Neural progenitor cell (in vitro differentiated cells): ENCODE results near the gene GNAZ. TPM values are rescaled to one million over a fixed set of nuclear protein-coding genes. Genes with fewer than 3 reads are reported as not detected.
A peak's percentile ranks its signal among the peaks of the same experiment; 100 is the strongest.

Source experiments
- DNase-seq: peaks from one replicate; pipeline ENCODE4 v3.0.0-alpha.2; 2016; ENCODE audit warnings: low spot score
- H2AFZ ChIP-seq: fragments of 200-600 bp; sonication (generic); replicated peaks from 2 replicates; pipeline ENCODE4 v1.6.1; 2016; ENCODE audit warnings: antibody characterized with exemption
- H3F3A ChIP-seq: fragments of 200-600 bp; sonication (generic); 2 replicates; pipeline ENCODE4 v1.6.1; 2016; ENCODE audit warnings: antibody characterized with exemption, low read depth
- H3K27ac ChIP-seq: fragments of 200-600 bp; sonication (generic); 2 replicates; pipeline ENCODE4 v1.5.1; 2016; ENCODE audit warnings: mild to moderate bottlenecking
- H3K27me3 ChIP-seq: fragments of 200-600 bp; sonication (generic); 2 replicates; pipeline ENCODE4 v1.6.1; 2016; ENCODE audit warnings: mild to moderate bottlenecking, moderate library complexity
- H3K36me3 ChIP-seq: fragments of 200-600 bp; sonication (generic); 2 replicates; pipeline ENCODE4 v1.5.1; 2016
- H3K4me1 ChIP-seq: fragments of 200-600 bp; sonication (generic); 2 replicates; pipeline ENCODE4 v1.6.1; 2016; ENCODE audit warnings: mixed run types
- H3K4me2 ChIP-seq: fragments of 200-600 bp; sonication (generic); 2 replicates; pipeline ENCODE4 v1.6.1; 2016
- H3K4me3 ChIP-seq: fragments of 200-600 bp; sonication (generic); 2 replicates; pipeline ENCODE4 v1.5.1; 2016
- H3K79me2 ChIP-seq: fragments of 200-600 bp; sonication (generic); 2 replicates; pipeline ENCODE4 v1.6.1; 2016; ENCODE audit warnings: low read depth
- H3K9ac ChIP-seq: fragments of 200-600 bp; sonication (generic); 2 replicates; pipeline ENCODE4 v1.6.1; 2016
- H3K9me3 ChIP-seq: fragments of 200-600 bp; sonication (generic); 2 replicates; pipeline ENCODE4 v1.5.1; 2016; ENCODE audit warnings: low read depth
- H4K20me1 ChIP-seq: fragments of 200-600 bp; sonication (generic); 2 replicates; pipeline ENCODE4 v1.6.1; 2016; ENCODE audit warnings: low read depth
- H3K27ac Mint-ChIP-seq: 3 replicates; pipeline ENCODE4 v1.8.0; 2021; ENCODE audit warnings: mixed read lengths
- H3K27me3 Mint-ChIP-seq: 2 replicates; pipeline ENCODE4 v1.8.0; 2022; ENCODE audit warnings: low read depth, mild to moderate bottlenecking, inconsistent platforms, moderate library complexity, mixed read lengths; ENCODE audit not compliant: insufficient read depth
- H3K36me3 Mint-ChIP-seq: 3 replicates; pipeline ENCODE4 v1.8.0; 2021; ENCODE audit warnings: mixed read lengths
- H3K4me1 Mint-ChIP-seq: 3 replicates; pipeline ENCODE4 v1.8.0; 2021; ENCODE audit warnings: mixed read lengths
- H3K4me3 Mint-ChIP-seq: 3 replicates; pipeline ENCODE4 v1.8.0; 2021; ENCODE audit warnings: mild to moderate bottlenecking, moderate library complexity, mixed read lengths
- H3K9me3 Mint-ChIP-seq: 3 replicates; pipeline ENCODE4 v1.8.0; 2020; ENCODE audit warnings: mixed read lengths
- EZH2 ChIP-seq: fragments of 200-600 bp; sonication (generic); IDR thresholded peaks from 2 replicates; pipeline ENCODE4 v1.6.1; 2017; ENCODE audit warnings: antibody characterized with exemption, mild to moderate bottlenecking, moderate library complexity
- EZH2phosphoT487 ChIP-seq: fragments of 200-600 bp; sonication (generic); IDR thresholded peaks from 2 replicates; pipeline ENCODE4 v1.6.1; 2017; ENCODE audit warnings: antibody characterized with exemption
- total RNA-seq: library from RNA; depleted of rRNA; stranded (reverse); fragments of >200 nt; gene quantifications from 2 replicates; pipeline ENCODE4 v1.2.3, GENCODE V29; 2015; ENCODE audit warnings: low replicate concordance
- TF ChIP-seq, protein P1 (sequence below): fragments of 200-600 bp; sonication (generic); IDR thresholded peaks from 2 replicates; pipeline ENCODE4 v1.5.1; 2017; ENCODE audit warnings: antibody characterized with exemption, mild to moderate bottlenecking

GNAZ gene
- total RNA-seq, 1 donor from 2014 or later, result 16.5 TPM

DNA sequence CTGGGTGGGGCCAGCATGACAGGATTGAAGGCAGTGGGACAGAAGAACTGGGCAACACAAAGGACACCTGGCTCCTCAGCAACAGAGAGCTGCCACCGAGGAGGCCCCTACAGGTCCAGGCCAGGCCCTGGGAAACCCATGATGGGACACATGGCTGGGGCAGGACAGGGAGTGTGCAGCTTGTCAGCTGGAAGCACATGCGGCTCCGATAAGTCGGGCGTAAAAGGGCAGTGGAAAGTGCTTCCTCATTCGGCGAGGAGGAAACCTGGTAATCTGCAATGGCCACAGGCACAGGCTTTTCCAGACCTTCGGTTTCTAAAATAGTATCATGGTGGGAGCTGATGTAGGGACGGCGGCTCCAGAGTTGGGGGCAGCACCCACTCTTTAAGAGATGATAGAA is 16.5 kb downstream of the GNAZ start:
- Histone ChIP-seq H3K27me3 (no peaks in the 10 kb centered on the region), H3K9ac (no peak overlapping the region), H4K20me1 (peaks cover 79% of the 10 kb centered on the region), H3K4me2 (no peak overlapping the region), H3K79me2 (peaks cover 4% of the 10 kb centered on the region), H3F3A (peaks cover 4% of the 10 kb centered on the region), H3K27ac (no peak overlapping the region), H3K4me3 (no peak overlapping the region), H2AFZ (no peak overlapping the region), H3K9me3 (no peaks in the 10 kb centered on the region), H3K4me1 (peaks cover 14% of the 10 kb centered on the region), H3K36me3 (no peaks in the 10 kb centered on the region)
- Mint-ChIP-seq H3K4me1 (peaks cover 42% of the 10 kb centered on the region), H3K27me3 (peaks cover 10% of the 10 kb centered on the region), H3K9me3 (no peaks in the 10 kb centered on the region), H3K27ac (peak overlapping the region; percentile 53), H3K4me3 (no peak overlapping the region), H3K36me3 (peaks cover 6% of the 10 kb centered on the region)
- no peak for TF ChIP-seq EZH2phosphoT487
- DNase-seq, result no peak

DNA sequence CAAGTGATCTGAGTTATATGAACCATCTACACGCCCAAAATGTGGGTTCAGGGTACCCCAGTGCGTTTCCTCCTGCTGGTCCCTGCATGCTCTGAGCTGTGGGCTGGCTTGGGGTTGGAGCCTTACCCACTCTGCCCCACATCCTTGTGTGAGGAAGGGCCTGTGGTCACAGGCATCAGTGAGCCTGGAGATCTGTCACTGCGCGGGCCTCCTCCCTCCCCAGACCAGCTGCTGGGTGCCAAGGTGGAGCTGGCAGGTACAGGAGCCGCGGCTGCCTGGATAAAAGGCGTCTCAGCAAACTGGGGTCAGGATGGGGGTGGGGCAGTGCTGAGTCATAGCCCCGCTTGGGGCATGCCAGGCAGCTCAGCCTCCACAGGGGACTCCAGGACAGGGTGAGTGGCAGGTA is 17.9 kb downstream of the GNAZ start:
- Histone ChIP-seq H3K4me2 (no peak overlapping the region), H3K4me1 (peaks cover 14% of the 10 kb centered on the region), H3K36me3 (no peaks in the 10 kb centered on the region), H4K20me1 (peaks cover 84% of the 10 kb centered on the region), H3K9ac (no peak overlapping the region), H3F3A (peaks cover 4% of the 10 kb centered on the region), H3K27ac (no peak overlapping the region), H3K27me3 (no peaks in the 10 kb centered on the region), H2AFZ (no peak overlapping the region), H3K4me3 (no peak overlapping the region), H3K9me3 (no peaks in the 10 kb centered on the region), H3K79me2 (peaks cover 4% of the 10 kb centered on the region)
- Mint-ChIP-seq H3K4me3 (no peak overlapping the region), H3K27ac (no peak overlapping the region), H3K27me3 (peaks cover 6% of the 10 kb centered on the region), H3K9me3 (no peaks in the 10 kb centered on the region), H3K36me3 (peaks cover 2% of the 10 kb centered on the region), H3K4me1 (peaks cover 40% of the 10 kb centered on the region)
- DNase-seq, result no peak
- TF ChIP-seq, protein P1, sequence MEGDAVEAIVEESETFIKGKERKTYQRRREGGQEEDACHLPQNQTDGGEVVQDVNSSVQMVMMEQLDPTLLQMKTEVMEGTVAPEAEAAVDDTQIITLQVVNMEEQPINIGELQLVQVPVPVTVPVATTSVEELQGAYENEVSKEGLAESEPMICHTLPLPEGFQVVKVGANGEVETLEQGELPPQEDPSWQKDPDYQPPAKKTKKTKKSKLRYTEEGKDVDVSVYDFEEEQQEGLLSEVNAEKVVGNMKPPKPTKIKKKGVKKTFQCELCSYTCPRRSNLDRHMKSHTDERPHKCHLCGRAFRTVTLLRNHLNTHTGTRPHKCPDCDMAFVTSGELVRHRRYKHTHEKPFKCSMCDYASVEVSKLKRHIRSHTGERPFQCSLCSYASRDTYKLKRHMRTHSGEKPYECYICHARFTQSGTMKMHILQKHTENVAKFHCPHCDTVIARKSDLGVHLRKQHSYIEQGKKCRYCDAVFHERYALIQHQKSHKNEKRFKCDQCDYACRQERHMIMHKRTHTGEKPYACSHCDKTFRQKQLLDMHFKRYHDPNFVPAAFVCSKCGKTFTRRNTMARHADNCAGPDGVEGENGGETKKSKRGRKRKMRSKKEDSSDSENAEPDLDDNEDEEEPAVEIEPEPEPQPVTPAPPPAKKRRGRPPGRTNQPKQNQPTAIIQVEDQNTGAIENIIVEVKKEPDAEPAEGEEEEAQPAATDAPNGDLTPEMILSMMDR, result no peak
- TF ChIP-seq EZH2phosphoT487 (no peak), EZH2 (no peak)

DNA sequence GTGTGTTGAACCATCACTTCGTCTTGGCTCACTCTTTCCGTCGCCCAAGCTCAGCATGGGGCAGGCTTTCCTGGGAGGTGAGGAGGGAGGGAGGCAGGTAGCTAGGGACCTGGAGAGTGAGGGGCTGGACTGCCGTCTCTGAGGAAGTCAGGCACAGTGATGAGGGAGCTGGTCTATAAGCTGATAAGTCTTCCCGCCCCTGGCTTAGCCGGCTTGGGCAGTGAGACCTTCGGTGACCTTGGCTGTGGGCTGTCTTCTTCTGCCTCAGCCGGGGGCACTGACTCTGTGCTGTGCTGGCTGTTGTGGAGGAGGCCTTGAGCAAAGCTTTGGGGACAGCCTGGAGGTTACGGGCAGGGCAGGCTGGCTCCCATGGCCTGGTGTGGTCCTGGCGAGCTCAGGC is 18.7 kb downstream of the GNAZ start:
- no peak for DNase-seq
- TF ChIP-seq, protein P1, result no peak
- TF ChIP-seq EZH2phosphoT487 (no peak), EZH2 (no peak)
- Histone ChIP-seq H4K20me1 (peaks cover 84% of the 10 kb centered on the region), H2AFZ (no peak overlapping the region), H3K4me3 (no peak overlapping the region), H3K79me2 (peaks cover 4% of the 10 kb centered on the region), H3K4me2 (no peak overlapping the region), H3K27me3 (no peaks in the 10 kb centered on the region), H3K9me3 (no peaks in the 10 kb centered on the region), H3K27ac (no peak overlapping the region), H3K9ac (no peak overlapping the region), H3K4me1 (peaks cover 14% of the 10 kb centered on the region), H3F3A (peaks cover 4% of the 10 kb centered on the region), H3K36me3 (no peaks in the 10 kb centered on the region)
- H3K4me1 Mint-ChIP-seq, result peaks cover 48% of the 10 kb centered on the region
- no peaks in the 10 kb centered on the region for H3K9me3 Mint-ChIP-seq
- peaks cover 2% of the 10 kb centered on the region for H3K36me3 Mint-ChIP-seq
- H3K27me3 Mint-ChIP-seq, result peaks cover 4% of the 10 kb centered on the region
- peak overlapping the region; percentile 88 for H3K27ac Mint-ChIP-seq
- H3K4me3 Mint-ChIP-seq, result no peak overlapping the region

DNA sequence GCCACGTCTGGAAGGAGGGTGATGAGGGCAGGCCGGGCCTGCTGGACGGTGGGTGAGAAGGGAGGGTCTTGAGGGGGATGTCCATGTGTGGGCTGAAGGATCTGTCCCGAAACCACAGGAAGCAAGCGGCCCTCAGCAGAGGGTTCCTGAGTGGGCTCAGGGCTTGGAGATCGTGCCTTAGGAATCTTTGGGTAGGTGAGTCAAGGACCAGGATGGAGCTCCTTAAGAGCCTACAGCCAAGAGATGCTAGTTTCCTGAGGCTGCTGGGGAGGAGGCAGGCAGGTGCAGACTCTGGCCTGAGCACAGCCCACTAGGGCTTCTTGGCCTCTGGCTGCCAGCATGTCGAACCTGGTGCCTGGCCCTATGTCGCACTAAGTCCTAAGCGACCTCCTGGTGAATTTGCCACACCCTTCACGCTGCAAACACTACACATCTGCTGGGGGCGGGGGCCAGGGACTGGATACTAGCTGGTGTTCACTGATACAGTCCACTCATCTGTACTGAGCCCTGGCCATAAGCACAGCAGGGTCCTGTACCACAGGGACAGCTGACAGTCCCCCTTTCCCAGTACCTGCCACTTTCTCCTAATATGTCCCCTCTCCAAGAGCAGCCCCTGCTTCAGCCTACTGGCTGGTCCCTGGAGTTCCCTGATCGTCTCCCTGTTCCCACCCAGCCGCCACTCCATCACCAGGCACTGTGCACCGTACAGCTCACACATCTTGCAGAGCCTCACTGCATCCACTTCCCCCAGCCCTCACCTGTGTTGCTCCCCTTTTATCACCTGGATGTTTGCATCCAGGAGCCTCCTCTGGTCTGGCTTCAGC is 19.5 kb downstream of the GNAZ start:
- H3K9ac ChIP-seq, result no peak overlapping the region
- H3K36me3 ChIP-seq, result no peaks in the 10 kb centered on the region
- Mint-ChIP-seq H3K4me3 (no peak overlapping the region), H3K36me3 (peaks cover 2% of the 10 kb centered on the region), H3K4me1 (peaks cover 52% of the 10 kb centered on the region), H3K9me3 (no peaks in the 10 kb centered on the region), H3K27ac (no peak overlapping the region), H3K27me3 (peaks cover 2% of the 10 kb centered on the region)
- TF ChIP-seq EZH2phosphoT487, result no peak
- no peak for TF ChIP-seq EZH2
- TF ChIP-seq, protein P1, result no peak
- peaks cover 4% of the 10 kb centered on the region for H3K79me2 ChIP-seq
- peaks cover 19% of the 10 kb centered on the region for H3K4me1 ChIP-seq
- DNase-seq, result no peak
- no peak overlapping the region for H3K4me3 ChIP-seq
- no peaks in the 10 kb centered on the region for H3K9me3 ChIP-seq
- no peaks in the 10 kb centered on the region for H3K27me3 ChIP-seq
- no peak overlapping the region for H2AFZ ChIP-seq
- H3F3A ChIP-seq, result peaks cover 4% of the 10 kb centered on the region
- H4K20me1 ChIP-seq, result peaks cover 84% of the 10 kb centered on the region
- H3K4me2 ChIP-seq, result no peak overlapping the region
- no peak overlapping the region for H3K27ac ChIP-seq
